Measurements from ENCODE around the gene IRF6. TPM values are rescaled to one million over a fixed set of nuclear protein-coding genes. Genes with fewer than 3 reads are reported as not detected.

IRF6 gene
- total RNA-seq, 1 experiment from 2014 or later: 17.2 TPM

DNA sequence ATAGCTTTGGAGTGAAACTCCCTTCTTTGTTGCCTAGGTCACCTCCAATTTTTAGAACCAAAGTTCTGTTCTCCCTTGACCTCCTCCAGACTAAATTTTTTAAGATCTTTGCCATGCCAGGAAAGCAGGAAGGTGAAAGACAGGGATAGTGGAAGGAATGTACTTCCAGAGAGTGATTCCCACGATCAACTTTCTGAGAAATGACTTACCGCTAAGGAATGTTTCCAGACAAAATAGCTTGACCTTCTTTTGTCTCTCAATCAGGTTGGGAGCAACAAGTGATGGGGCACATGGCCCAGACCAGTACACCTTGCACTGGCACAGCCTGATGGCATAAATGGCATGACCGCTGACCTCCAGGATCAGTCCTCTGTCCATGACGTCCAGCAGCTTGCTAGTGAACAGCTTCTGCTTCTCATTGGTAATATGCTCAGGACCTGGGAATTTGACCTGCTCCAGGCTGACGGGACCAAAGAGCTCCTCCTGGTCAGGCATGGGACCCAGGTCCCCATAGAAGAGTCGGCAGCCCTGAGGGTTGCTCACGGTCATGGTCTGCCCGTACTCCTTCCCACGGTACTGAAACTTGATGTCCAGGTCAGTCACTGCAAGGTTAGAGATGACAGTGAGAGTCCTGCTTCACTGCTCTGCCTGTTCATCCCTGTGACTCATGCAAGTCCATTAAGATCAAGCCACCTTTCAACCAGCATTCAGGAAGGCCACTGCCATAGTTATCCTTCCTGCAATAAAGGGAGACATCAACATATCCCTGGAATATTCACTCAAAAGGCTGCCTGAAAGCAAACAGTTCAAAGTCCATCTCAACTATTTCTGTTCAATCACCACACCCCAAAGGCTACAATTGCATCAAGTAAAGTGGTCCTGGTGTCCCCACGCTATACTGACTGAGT lies 15.4 kb downstream of the IRF6 start (continued):
- TF ChIP-seq, protein P1, sequence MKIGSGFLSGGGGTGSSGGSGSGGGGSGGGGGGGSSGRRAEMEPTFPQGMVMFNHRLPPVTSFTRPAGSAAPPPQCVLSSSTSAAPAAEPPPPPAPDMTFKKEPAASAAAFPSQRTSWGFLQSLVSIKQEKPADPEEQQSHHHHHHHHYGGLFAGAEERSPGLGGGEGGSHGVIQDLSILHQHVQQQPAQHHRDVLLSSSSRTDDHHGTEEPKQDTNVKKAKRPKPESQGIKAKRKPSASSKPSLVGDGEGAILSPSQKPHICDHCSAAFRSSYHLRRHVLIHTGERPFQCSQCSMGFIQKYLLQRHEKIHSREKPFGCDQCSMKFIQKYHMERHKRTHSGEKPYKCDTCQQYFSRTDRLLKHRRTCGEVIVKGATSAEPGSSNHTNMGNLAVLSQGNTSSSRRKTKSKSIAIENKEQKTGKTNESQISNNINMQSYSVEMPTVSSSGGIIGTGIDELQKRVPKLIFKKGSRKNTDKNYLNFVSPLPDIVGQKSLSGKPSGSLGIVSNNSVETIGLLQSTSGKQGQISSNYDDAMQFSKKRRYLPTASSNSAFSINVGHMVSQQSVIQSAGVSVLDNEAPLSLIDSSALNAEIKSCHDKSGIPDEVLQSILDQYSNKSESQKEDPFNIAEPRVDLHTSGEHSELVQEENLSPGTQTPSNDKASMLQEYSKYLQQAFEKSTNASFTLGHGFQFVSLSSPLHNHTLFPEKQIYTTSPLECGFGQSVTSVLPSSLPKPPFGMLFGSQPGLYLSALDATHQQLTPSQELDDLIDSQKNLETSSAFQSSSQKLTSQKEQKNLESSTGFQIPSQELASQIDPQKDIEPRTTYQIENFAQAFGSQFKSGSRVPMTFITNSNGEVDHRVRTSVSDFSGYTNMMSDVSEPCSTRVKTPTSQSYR (CRISPR knock-in tag; IDR thresholded peaks at IDR 0.05): no peak
- TF ChIP-seq NR3C1 (CRISPR knock-in tag; conservative IDR thresholded peaks at IDR 0.05; ENCODE audit: low read depth) (no peak), ZNF121 (CRISPR knock-in tag; IDR thresholded peaks at IDR 0.05) (no peak), JUN (CRISPR knock-in tag; IDR thresholded peaks at IDR 0.05) (no peak), ZNF423 (CRISPR knock-in tag; IDR thresholded peaks at IDR 0.05) (no peak)
- TF ChIP-seq, protein P2, sequence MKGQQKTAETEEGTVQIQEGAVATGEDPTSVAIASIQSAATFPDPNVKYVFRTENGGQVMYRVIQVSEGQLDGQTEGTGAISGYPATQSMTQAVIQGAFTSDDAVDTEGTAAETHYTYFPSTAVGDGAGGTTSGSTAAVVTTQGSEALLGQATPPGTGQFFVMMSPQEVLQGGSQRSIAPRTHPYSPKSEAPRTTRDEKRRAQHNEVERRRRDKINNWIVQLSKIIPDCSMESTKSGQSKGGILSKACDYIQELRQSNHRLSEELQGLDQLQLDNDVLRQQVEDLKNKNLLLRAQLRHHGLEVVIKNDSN (CRISPR knock-in tag; IDR thresholded peaks at IDR 0.05): no peak
- TF ChIP-seq, protein P3, sequence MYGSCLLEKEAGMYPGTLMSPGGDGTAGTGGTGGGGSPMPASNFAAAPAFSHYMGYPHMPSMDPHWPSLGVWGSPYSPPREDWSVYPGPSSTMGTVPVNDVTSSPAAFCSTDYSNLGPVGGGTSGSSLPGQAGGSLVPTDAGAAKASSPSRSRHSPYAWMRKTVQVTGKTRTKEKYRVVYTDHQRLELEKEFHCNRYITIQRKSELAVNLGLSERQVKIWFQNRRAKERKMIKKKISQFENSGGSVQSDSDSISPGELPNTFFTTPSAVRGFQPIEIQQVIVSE (CRISPR knock-in tag; IDR thresholded peaks at IDR 0.05; ENCODE audit: borderline replicate concordance): no peak

DNA sequence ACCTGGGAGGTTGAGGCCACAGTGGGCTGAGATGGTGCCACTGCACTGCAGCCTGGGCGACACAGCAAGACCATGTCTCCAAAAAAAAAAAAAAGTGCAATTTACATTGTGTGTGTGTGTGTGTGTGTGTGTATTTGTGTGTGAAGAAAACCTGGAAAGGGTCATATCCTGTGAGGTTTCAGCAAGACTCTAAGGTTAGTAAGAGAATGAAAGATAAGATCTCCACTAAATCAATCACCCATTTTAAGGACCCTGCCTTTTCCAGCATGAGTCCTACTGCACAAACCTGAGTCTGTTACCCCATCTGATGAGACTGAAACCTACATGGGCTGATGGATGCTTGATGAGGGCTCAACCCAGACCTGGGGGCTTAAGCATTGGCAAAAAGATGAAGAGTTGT lies 16.7 kb downstream of the IRF6 start:
- TF ChIP-seq, protein P4, sequence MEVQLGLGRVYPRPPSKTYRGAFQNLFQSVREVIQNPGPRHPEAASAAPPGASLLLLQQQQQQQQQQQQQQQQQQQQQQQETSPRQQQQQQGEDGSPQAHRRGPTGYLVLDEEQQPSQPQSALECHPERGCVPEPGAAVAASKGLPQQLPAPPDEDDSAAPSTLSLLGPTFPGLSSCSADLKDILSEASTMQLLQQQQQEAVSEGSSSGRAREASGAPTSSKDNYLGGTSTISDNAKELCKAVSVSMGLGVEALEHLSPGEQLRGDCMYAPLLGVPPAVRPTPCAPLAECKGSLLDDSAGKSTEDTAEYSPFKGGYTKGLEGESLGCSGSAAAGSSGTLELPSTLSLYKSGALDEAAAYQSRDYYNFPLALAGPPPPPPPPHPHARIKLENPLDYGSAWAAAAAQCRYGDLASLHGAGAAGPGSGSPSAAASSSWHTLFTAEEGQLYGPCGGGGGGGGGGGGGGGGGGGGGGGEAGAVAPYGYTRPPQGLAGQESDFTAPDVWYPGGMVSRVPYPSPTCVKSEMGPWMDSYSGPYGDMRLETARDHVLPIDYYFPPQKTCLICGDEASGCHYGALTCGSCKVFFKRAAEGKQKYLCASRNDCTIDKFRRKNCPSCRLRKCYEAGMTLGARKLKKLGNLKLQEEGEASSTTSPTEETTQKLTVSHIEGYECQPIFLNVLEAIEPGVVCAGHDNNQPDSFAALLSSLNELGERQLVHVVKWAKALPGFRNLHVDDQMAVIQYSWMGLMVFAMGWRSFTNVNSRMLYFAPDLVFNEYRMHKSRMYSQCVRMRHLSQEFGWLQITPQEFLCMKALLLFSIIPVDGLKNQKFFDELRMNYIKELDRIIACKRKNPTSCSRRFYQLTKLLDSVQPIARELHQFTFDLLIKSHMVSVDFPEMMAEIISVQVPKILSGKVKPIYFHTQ (CRISPR knock-in tag; IDR thresholded peaks at IDR 0.05): no peak
- TF ChIP-seq, protein P5, sequence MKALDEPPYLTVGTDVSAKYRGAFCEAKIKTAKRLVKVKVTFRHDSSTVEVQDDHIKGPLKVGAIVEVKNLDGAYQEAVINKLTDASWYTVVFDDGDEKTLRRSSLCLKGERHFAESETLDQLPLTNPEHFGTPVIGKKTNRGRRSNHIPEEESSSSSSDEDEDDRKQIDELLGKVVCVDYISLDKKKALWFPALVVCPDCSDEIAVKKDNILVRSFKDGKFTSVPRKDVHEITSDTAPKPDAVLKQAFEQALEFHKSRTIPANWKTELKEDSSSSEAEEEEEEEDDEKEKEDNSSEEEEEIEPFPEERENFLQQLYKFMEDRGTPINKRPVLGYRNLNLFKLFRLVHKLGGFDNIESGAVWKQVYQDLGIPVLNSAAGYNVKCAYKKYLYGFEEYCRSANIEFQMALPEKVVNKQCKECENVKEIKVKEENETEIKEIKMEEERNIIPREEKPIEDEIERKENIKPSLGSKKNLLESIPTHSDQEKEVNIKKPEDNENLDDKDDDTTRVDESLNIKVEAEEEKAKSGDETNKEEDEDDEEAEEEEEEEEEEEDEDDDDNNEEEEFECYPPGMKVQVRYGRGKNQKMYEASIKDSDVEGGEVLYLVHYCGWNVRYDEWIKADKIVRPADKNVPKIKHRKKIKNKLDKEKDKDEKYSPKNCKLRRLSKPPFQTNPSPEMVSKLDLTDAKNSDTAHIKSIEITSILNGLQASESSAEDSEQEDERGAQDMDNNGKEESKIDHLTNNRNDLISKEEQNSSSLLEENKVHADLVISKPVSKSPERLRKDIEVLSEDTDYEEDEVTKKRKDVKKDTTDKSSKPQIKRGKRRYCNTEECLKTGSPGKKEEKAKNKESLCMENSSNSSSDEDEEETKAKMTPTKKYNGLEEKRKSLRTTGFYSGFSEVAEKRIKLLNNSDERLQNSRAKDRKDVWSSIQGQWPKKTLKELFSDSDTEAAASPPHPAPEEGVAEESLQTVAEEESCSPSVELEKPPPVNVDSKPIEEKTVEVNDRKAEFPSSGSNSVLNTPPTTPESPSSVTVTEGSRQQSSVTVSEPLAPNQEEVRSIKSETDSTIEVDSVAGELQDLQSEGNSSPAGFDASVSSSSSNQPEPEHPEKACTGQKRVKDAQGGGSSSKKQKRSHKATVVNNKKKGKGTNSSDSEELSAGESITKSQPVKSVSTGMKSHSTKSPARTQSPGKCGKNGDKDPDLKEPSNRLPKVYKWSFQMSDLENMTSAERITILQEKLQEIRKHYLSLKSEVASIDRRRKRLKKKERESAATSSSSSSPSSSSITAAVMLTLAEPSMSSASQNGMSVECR (CRISPR knock-in tag; IDR thresholded peaks at IDR 0.05; ENCODE audit: borderline replicate concordance): no peak
- TF ChIP-seq, protein P6, sequence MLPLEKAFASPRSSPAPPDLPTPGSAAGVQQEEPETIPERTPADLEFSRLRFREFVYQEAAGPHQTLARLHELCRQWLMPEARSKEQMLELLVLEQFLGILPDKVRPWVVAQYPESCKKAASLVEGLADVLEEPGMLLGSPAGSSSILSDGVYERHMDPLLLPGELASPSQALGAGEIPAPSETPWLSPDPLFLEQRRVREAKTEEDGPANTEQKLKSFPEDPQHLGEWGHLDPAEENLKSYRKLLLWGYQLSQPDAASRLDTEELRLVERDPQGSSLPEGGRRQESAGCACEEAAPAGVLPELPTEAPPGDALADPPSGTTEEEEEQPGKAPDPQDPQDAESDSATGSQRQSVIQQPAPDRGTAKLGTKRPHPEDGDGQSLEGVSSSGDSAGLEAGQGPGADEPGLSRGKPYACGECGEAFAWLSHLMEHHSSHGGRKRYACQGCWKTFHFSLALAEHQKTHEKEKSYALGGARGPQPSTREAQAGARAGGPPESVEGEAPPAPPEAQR (CRISPR knock-in tag; IDR thresholded peaks at IDR 0.05): no peak
- TF ChIP-seq ATF1 (CRISPR knock-in tag; IDR thresholded peaks at IDR 0.05) (no peak), ZNF416 (CRISPR knock-in tag; IDR thresholded peaks at IDR 0.05) (no peak), MYBL2 (CRISPR knock-in tag; IDR thresholded peaks at IDR 0.05) (no peak)
- TF ChIP-seq, protein P7, sequence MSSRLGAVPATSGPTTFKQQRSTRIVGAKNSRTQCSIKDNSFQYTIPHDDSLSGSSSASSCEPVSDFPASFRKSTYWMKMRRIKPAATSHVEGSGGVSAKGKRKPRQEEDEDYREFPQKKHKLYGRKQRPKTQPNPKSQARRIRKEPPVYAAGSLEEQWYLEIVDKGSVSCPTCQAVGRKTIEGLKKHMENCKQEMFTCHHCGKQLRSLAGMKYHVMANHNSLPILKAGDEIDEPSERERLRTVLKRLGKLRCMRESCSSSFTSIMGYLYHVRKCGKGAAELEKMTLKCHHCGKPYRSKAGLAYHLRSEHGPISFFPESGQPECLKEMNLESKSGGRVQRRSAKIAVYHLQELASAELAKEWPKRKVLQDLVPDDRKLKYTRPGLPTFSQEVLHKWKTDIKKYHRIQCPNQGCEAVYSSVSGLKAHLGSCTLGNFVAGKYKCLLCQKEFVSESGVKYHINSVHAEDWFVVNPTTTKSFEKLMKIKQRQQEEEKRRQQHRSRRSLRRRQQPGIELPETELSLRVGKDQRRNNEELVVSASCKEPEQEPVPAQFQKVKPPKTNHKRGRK (CRISPR knock-in tag; IDR thresholded peaks at IDR 0.05; ENCODE audit: borderline replicate concordance): no peak
- Mint-ChIP-seq H3K27ac (no peak overlapping the region), H3K4me3 (no peak overlapping the region), H3K27me3 (ENCODE audit: low read depth) (peaks cover 6% of the 10 kb centered on the region), H3K9me3 (peaks cover 13% of the 10 kb centered on the region), H3K4me1 (peaks cover 6% of the 10 kb centered on the region; the same call in 1 of the 2 replicates), H3K36me3 (peaks cover 41% of the 10 kb centered on the region)
- POLR2A ChIA-PET: no interaction called here
- ATAC-seq: no peak
- CTCF ChIA-PET: no interaction called here
- DNase-seq (ENCODE audit: low spot score): no peak
